HepG2 (cell line): Measurements from ENCODE around the gene RNPEPL1. TPM values are rescaled to one million over a fixed set of nuclear protein-coding genes. Genes with fewer than 3 reads are reported as not detected.

ENCODE experiments used
- ETV6 ChIP-seq: sonication (generic); formaldehyde crosslinking; conservative IDR thresholded peaks from 2 replicates; pipeline ENCODE4 v1.4.0; 2020; ENCODE audit warnings: missing genetic modification reagents
- HBP1 ChIP-seq: IDR thresholded peaks from 2 replicates; pipeline ENCODE4 v1.6.1; 2016; ENCODE audit warnings: low read depth, control low read depth
- IKZF1 ChIP-seq: fragments of 450-650 bp; IDR thresholded peaks from 2 replicates; pipeline ENCODE4 v1.7.1; 2016
- IKZF4 ChIP-seq: sonication (generic); formaldehyde crosslinking; IDR thresholded peaks from 2 replicates; pipeline ENCODE4 v1.5.1; 2020; ENCODE audit warnings: borderline replicate concordance, mild to moderate bottlenecking, low read depth, missing genetic modification reagents; ENCODE audit errors: not compliant biosample characterization
- LCORL ChIP-seq, 2 experiments: fragments of 450-650 bp in 1 of 2; sonication (generic) in 1 of 2; formaldehyde crosslinking in 1 of 2; IDR thresholded peaks; 2 replicates each; pipeline versions ENCODE4 v1.5.0 to v1.6.1; 2017 to 2020; ENCODE audit warnings: antibody characterized with exemption in 1 of 2, missing genetic modification reagents in 1 of 2
- MIER2 ChIP-seq: IDR thresholded peaks from 2 replicates; pipeline ENCODE4 v1.6.1; 2016; ENCODE audit warnings: missing biosample characterization, missing genetic modification reagents
- MTA1 ChIP-seq: sonication (generic); formaldehyde crosslinking; IDR thresholded peaks from 2 replicates; pipeline ENCODE4 v1.4.0; 2020; ENCODE audit warnings: missing genetic modification reagents, mild to moderate bottlenecking, borderline replicate concordance
- MXD3 ChIP-seq: IDR thresholded peaks from 2 replicates; pipeline ENCODE4 v1.6.1; 2016; ENCODE audit warnings: mild to moderate bottlenecking, missing biosample characterization, missing genetic modification reagents
- POLR2AphosphoS5 ChIP-seq: IDR thresholded peaks from 2 replicates; pipeline ENCODE4 v1.6.1; 2012; ENCODE audit warnings: low read depth, low read length
- SMARCC2 ChIP-seq: fragments of 450-650 bp; IDR thresholded peaks from 2 replicates; pipeline ENCODE4 v1.6.1; 2017; ENCODE audit warnings: antibody characterized with exemption, mild to moderate bottlenecking
- ZBTB40 ChIP-seq, 2 experiments: fragments of 450-650 bp in 1 of 2; sonication (generic) in 1 of 2; formaldehyde crosslinking in 1 of 2; IDR thresholded peaks; 2 replicates each; pipeline versions ENCODE4 v1.6.1 to v1.8.0; 2016 to 2022; ENCODE audit warnings: antibody characterized with exemption in 1 of 2, mild to moderate bottlenecking in 1 of 2, missing genetic modification reagents in 1 of 2
- ZMYM2 ChIP-seq: sonication (generic); formaldehyde crosslinking; IDR thresholded peaks from 2 replicates; pipeline ENCODE4 v1.8.0; 2022; ENCODE audit warnings: mild to moderate bottlenecking, missing genetic modification reagents
- ZNF784 ChIP-seq: sonication (generic); formaldehyde crosslinking; IDR thresholded peaks from 2 replicates; pipeline ENCODE4 v1.5.1; 2020; ENCODE audit warnings: missing genetic modification reagents, mild to moderate bottlenecking, borderline replicate concordance
- ZSCAN22 ChIP-seq: sonication (generic); formaldehyde crosslinking; IDR thresholded peaks from 2 replicates; pipeline ENCODE4 v1.4.0; 2020; ENCODE audit warnings: mild to moderate bottlenecking, missing genetic modification reagents
- polyA plus RNA-seq, 8 experiments: library from polyadenylated mRNA; depleted of rRNA in 3 of 8; stranded (reverse) in 7 of 8; unstranded in 1 of 8; fragments of >200 nt; fragmentation: Illumina TruSeq in 4 of 8; extraction: Trizol in 4 of 8; gene quantifications; 2 replicates each; pipeline versions ENCODE4 v1.2.1 to v1.2.3, GENCODE V29; 2011 to 2016; ENCODE audit warnings: low read depth in 4 of 8, missing spikeins in 1 of 8, mixed read lengths in 1 of 8; ENCODE audit not compliant: insufficient read depth in 1 of 8
- total RNA-seq, 5 experiments: library from RNA; depleted of rRNA; stranded (reverse); fragments of >200 nt; fragmentation: Illumina TruSeq; extraction: Trizol; gene quantifications; 2 replicates each; pipeline ENCODE4 v1.2.3, GENCODE V29; 2016; ENCODE audit warnings: low read depth in 1 of 5

Gene RNPEPL1
- total and polyA plus RNA-seq, 2 of the 13 experiments (the other 11 are each of a cell fraction or from before 2014, with no cell fraction given) = 13.0 to 18.0 TPM

- no peak for TF ChIP-seq ZBTB40 (IDR thresholded peaks at IDR 0.05)
- TF ChIP-seq ZBTB40 (CRISPR knock-in tag; IDR thresholded peaks at IDR 0.05) = peak; percentile 57; the same call in 1 of the 2 replicates
- no peak for TF ChIP-seq ZSCAN22 (CRISPR knock-in tag)
- no peak for TF ChIP-seq LCORL (IDR thresholded peaks at IDR 0.05)
- peak; percentile 73 for TF ChIP-seq LCORL (CRISPR knock-in tag; IDR thresholded peaks at IDR 0.05)
- no peak; the same call in 1 of the 2 replicates for TF ChIP-seq ZNF784 (CRISPR knock-in tag)
- peak; percentile 42 for TF ChIP-seq IKZF4 (CRISPR knock-in tag)
- peak; percentile 55; the same call in 1 of the 2 replicates for TF ChIP-seq HBP1
- 0 out of 2 replicates have a peak, but pooled peaks have one; percentile 40 for TF ChIP-seq MIER2
- peak; percentile 58; the same call in 1 of the 2 replicates for TF ChIP-seq MTA1
- no peak for TF ChIP-seq MXD3 (CRISPR knock-in tag)
- no peak for TF ChIP-seq SMARCC2
- peak; percentile 10; the same call in 1 of the 2 replicates for TF ChIP-seq ZMYM2 (CRISPR knock-in tag)
- TF ChIP-seq IKZF1 = no peak
- no peak; the same call in 1 of the 2 replicates for TF ChIP-seq ETV6 (CRISPR knock-in tag)
- peak; percentile 96 for TF ChIP-seq POLR2AphosphoS5
These were observed 36.8 kb downstream of the RNPEPL1 start (continued) for GRCh38 chr2:240604939-240605716.
